HG03521 (cell line): ENCODE results near the gene USP17L30.
"Not testable (repeated sequence)": the region's sequence is repeated elsewhere in the genome, so short reads cannot be mapped to it uniquely, and the experiment has no call there.

Experiments used
- ATAC-seq: cut with Tn5 transposase; IDR thresholded peaks from one replicate; pipeline ENCODE4 v1.9.1; 2021; ENCODE audit warnings: mild to moderate bottlenecking, moderate library complexity; ENCODE audit not compliant: unreplicated experiment

The USP17L30 gene, protein sequence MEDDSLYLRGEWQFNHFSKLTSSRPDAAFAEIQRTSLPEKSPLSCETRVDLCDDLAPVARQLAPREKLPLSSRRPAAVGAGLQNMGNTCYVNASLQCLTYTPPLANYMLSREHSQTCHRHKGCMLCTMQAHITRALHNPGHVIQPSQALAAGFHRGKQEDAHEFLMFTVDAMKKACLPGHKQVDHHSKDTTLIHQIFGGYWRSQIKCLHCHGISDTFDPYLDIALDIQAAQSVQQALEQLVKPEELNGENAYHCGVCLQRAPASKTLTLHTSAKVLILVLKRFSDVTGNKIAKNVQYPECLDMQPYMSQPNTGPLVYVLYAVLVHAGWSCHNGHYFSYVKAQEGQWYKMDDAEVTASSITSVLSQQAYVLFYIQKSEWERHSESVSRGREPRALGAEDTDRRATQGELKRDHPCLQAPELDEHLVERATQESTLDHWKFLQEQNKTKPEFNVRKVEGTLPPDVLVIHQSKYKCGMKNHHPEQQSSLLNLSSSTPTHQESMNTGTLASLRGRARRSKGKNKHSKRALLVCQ

GRCh38 chr4:9362829-9363228, at the start of gene USP17L30:
Gene USP17L30 (plus strand): TSS chr4:9363129. CDS start chr4:9363129, 0 bp downstream.
- not testable (repeated sequence) for ATAC-seq

DNA sequence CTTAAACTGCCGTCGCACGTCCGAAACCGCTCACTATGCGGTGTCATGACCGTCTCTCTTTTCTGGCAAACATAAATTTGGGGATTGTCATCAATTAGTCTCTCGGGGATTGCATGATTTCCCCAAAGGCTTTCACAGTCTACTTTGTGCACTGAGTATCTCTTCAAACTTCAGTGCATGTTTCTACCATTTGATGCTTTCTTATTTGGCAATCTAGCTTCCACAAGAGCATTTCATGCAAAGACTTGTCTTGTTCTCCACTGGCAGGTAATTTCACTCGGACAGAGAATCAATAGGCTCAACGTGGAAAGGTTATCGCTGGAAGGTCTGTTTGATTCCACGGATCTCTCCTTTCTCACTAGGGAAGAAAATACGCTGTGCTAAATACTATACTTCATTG, 38.7 kb upstream of the USP17L30 start:
- not testable (repeated sequence) for ATAC-seq

DNA sequence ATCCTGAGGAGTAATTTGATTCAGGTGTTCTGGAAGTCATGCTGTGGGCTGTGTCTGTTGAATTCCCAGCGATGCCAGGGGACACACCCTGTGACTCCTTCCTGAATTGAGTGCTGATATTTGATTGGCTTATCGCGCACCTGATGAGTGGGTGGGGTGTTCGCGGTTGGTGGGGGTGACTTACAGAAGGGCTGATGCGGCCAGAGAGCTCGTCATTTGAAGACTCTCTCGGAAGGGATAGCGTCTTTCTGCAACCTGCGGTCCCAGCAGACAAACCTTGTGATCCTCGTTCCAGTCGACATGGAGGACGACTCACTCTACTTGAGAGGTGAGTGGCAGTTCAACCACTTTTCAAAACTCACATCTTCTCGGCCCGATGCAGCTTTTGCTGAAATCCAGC, 38.1 kb upstream of the USP17L30 start, which contains the start of gene USP17L24:
Gene USP17L24, plus strand, starts transcription at position 301 of the 400 bp plus-strand sequence. Its CDS starts 0 bp downstream, at position 301.
- not testable (repeated sequence) for ATAC-seq

- not testable (repeated sequence) for ATAC-seq
These were observed 33.3 kb upstream of the USP17L30 start, which contains the start of gene USP17L25 for GRCh38 chr4:9329611-9330010. Gene USP17L25 (plus strand): TSS chr4:9329911. CDS start chr4:9329911, 0 bp downstream.

DNA sequence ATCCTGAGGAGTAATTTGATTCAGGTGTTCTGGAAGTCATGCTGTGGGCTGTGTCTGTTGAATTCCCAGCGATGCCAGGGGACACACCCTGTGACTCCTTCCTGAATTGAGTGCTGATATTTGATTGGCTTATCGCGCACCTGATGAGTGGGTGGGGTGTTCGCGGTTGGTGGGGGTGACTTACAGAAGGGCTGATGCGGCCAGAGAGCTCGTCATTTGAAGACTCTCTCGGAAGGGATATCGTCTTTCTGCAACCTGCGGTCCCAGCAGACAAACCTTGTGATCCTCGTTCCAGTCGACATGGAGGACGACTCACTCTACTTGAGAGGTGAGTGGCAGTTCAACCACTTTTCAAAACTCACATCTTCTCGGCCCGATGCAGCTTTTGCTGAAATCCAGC, 28.6 kb upstream of the USP17L30 start, which contains the start of gene USP17L26:
Gene USP17L26, plus strand, starts transcription at position 301 of the 400 bp plus-strand sequence. Its CDS starts 0 bp downstream, at position 301.
- not testable (repeated sequence) for ATAC-seq

- not testable (repeated sequence) for ATAC-seq
These were observed 23.8 kb upstream of the USP17L30 start, which contains the start of gene USP17L5 for GRCh38 chr4:9339103-9339502. Gene USP17L5 (plus strand): TSS chr4:9339403. CDS start chr4:9339403, 0 bp downstream.

DNA sequence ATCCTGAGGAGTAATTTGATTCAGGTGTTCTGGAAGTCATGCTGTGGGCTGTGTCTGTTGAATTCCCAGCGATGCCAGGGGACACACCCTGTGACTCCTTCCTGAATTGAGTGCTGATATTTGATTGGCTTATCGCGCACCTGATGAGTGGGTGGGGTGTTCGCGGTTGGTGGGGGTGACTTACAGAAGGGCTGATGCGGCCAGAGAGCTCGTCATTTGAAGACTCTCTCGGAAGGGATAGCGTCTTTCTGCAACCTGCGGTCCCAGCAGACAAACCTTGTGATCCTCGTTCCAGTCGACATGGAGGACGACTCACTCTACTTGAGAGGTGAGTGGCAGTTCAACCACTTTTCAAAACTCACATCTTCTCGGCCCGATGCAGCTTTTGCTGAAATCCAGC, 19.1 kb upstream of the USP17L30 start, which contains the start of gene USP17L27:
Gene USP17L27, plus strand, starts transcription at position 301 of the 400 bp plus-strand sequence. Its CDS starts 0 bp downstream, at position 301.
- ATAC-seq: not testable (repeated sequence)

- not testable (repeated sequence) for ATAC-seq
These were observed 14.3 kb upstream of the USP17L30 start, which contains the start of gene USP17L28 for GRCh38 chr4:9348593-9348992. Gene USP17L28 (plus strand): TSS chr4:9348893. CDS start chr4:9348893, 0 bp downstream.

DNA sequence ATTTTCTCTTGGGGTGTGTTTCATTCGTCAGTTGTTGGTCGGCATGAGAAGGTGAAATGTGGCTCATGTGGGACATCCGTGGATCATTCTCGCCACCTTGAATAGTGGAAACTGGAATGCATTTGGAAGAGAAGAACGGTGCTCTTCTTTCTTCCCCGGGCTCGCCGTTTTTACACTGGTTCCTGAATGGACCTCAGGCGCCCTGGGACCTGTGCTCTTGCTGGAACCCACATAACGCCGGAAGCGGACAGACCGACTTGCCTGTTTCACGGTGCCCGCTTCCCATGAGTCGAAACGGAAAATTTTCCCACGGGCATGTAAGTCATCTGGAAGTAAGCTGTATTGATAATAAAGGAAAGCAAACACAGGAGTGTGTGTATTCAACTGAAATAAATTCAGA, 12.1 kb upstream of the USP17L30 start:
- ATAC-seq: not testable (repeated sequence)

DNA sequence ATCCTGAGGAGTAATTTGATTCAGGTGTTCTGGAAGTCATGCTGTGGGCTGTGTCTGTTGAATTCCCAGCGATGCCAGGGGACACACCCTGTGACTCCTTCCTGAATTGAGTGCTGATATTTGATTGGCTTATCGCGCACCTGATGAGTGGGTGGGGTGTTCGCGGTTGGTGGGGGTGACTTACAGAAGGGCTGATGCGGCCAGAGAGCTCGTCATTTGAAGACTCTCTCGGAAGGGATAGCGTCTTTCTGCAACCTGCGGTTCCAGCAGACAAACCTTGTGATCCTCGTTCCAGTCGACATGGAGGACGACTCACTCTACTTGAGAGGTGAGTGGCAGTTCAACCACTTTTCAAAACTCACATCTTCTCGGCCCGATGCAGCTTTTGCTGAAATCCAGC, 9.6 kb upstream of the USP17L30 start, which contains the start of gene USP17L29:
Gene USP17L29, plus strand, starts transcription at position 301 of the 400 bp plus-strand sequence. Its CDS starts 0 bp downstream, at position 301.
- ATAC-seq: not testable (repeated sequence)

GRCh38 chr4:9379881-9380280, 17.0 kb downstream of the USP17L30 start:
- ATAC-seq: not testable (repeated sequence)

DNA sequence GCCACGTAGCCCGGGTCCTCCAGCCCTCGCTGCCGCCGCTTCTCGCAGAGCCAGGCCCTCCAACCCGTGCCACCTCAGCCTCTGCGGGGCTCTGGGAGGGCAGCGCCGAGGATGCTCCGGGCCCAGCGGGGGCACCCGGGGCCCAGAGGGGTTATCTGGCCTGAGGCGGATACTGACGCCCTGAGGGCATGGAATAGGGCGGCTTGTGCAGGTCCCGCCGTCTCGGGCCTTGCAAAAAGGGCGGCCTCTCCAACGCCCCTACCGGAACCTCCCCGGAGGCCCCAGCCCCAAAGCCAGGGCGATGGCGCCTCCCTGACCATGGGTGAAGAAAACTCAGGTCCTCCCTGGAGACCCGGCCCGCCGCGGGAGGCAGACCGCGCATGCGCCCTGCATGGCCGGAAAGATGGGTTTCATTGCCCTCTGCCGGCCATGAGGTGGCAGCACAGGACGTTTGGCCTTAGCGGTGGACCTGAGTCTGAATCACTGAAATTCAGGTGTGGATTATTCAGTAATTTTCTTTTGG, 18.1 kb downstream of the USP17L30 start:
- not testable (repeated sequence) for ATAC-seq

DNA sequence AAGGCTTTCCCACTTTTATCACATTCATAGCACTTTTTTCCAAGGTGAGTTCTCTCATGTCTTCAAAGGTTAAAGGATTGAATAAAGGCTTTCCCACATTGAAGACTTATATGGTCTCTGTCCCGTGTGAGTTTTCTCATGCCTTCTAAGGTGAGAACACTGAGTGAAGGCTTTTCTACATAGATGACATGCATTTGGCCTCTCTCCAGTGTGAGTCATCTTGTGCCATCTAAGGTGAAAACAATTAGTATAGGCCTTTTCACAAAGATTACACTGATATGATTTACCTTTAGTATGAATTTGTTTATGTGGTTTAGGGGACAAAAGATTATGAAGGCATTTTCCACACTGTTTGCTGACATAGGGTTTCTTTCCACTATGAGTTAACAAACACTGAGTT, 21.2 kb downstream of the USP17L30 start:
- no peak for ATAC-seq

DNA sequence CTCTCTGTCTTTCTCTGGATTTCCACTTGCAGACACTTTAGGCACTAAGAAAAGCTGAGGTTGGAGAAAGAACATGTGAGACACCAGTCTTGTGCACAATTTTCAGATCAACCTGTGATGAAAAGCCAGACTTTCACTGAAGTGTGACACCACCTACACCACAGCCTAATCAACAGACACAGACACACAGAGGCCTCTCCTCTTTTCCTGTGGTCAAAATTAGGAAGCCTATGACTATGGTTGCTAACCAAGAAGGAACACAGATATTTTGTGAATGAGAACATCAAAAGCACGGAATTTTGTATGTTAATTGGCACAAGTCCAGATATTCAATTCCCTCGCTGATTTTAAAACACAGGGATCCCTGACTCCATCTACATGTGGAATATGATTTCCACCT, 26.1 kb downstream of the USP17L30 start:
- ATAC-seq: not testable (repeated sequence)

GRCh38 chr4:9405774-9406173, 42.8 kb downstream of the USP17L30 start:
- ATAC-seq: not testable (repeated sequence)

GRCh38 chr4:9406491-9406890, 43.6 kb downstream of the USP17L30 start:
- not testable (repeated sequence) for ATAC-seq

- no peak for ATAC-seq
These were observed 46.9 kb downstream of the USP17L30 start for GRCh38 chr4:9409793-9410192.
